ENCODE measurements around the gene MACROD2.
A peak's percentile ranks its signal among the peaks of the same experiment; 100 is the strongest.

Gene MACROD2

GRCh38 chr20:14337400-14338171 lies 342.3 kb downstream of the MACROD2 start, which contains the start of gene FLRT3:
TSS of gene FLRT3 (minus strand) at chr20:14337612. CDS start at chr20:14327506, 10,106 bp downstream.
- DNase-seq (ENCODE audit: low read depth) = peak; percentile 85

GRCh38 chr20:14341801-14342200 lies 346.5 kb downstream of the MACROD2 start:
- DNase-seq (ENCODE audit: low read depth) = no peak

- DNase-seq (ENCODE audit: low read depth) = no peak
These were observed 347.6 kb downstream of the MACROD2 start for GRCh38 chr20:14342918-14343317.

- DNase-seq (ENCODE audit: low read depth) = no peak
These were observed 348.3 kb downstream of the MACROD2 start for GRCh38 chr20:14343491-14344065.

- no peak for DNase-seq (ENCODE audit: low read depth)
These were observed 349.4 kb downstream of the MACROD2 start for GRCh38 chr20:14344746-14345145.

GRCh38 chr20:14355791-14356190 lies 360.5 kb downstream of the MACROD2 start:
- DNase-seq (ENCODE audit: low read depth) = no peak

GRCh38 chr20:14360416-14360815 lies 365.1 kb downstream of the MACROD2 start:
- no peak for DNase-seq (ENCODE audit: low read depth)

- DNase-seq (ENCODE audit: low read depth) = no peak
These were observed 366.4 kb downstream of the MACROD2 start for GRCh38 chr20:14361509-14362345.

GRCh38 chr20:14374196-14374595 lies 378.9 kb downstream of the MACROD2 start:
- DNase-seq (ENCODE audit: low read depth) = no peak

- DNase-seq (ENCODE audit: low read depth) = no peak
These were observed 380.2 kb downstream of the MACROD2 start for GRCh38 chr20:14375416-14375985.

GRCh38 chr20:14378326-14378725 lies 383.0 kb downstream of the MACROD2 start:
- no peak for DNase-seq (ENCODE audit: low read depth)

GRCh38 chr20:14383335-14383734 lies 388.0 kb downstream of the MACROD2 start:
- DNase-seq (ENCODE audit: low read depth) = no peak

- no peak for DNase-seq (ENCODE audit: low read depth)
These were observed 389.3 kb downstream of the MACROD2 start for GRCh38 chr20:14384416-14385175.

- DNase-seq (ENCODE audit: low read depth) = no peak
These were observed 389.9 kb downstream of the MACROD2 start for GRCh38 chr20:14385176-14385740.

- DNase-seq (ENCODE audit: low read depth) = no peak
These were observed 391.4 kb downstream of the MACROD2 start for GRCh38 chr20:14386726-14387125.

- no peak for DNase-seq (ENCODE audit: low read depth)
These were observed 406.3 kb downstream of the MACROD2 start for GRCh38 chr20:14401479-14402138.

- DNase-seq (ENCODE audit: low read depth) = no peak
These were observed 409.2 kb downstream of the MACROD2 start for GRCh38 chr20:14404515-14404914.

GRCh38 chr20:14406495-14406894 lies 411.2 kb downstream of the MACROD2 start:
- DNase-seq (ENCODE audit: low read depth) = no peak

GRCh38 chr20:14407336-14407735 lies 412.0 kb downstream of the MACROD2 start:
- DNase-seq (ENCODE audit: low read depth) = no peak

- no peak for DNase-seq (ENCODE audit: low read depth)
These were observed 415.7 kb downstream of the MACROD2 start for GRCh38 chr20:14410869-14411555.

Measured in stromal cell of bone marrow (primary cell).